H1 (cell line): Measurements from ENCODE around the gene SEC61A1.

Experiments used
- ATF3 ChIP-seq: IDR thresholded peaks from 2 replicates; pipeline ENCODE4 v1.6.1; 2011; ENCODE audit warnings: low read depth, mild to moderate bottlenecking, low read length; ENCODE audit not compliant: insufficient read depth
- CHD2 ChIP-seq: IDR thresholded peaks from 2 replicates; pipeline ENCODE4 v1.6.1; 2012; ENCODE audit warnings: low read length, improper control_type of control experiment
- EP300 ChIP-seq, 2 experiments: IDR thresholded peaks; 1 replicate in 1 of 2; 2 replicates in 1 of 2; pipeline ENCODE4 v1.6.1; 2011 to 2012; ENCODE audit warnings: low read depth in 2 of 2, low read length in 2 of 2, mild to moderate bottlenecking in 2 of 2, borderline replicate concordance in 1 of 2, inconsistent platforms in 1 of 2, moderate library complexity in 1 of 2
- EZH2 ChIP-seq: fragments of 200-600 bp; sonication (generic); IDR thresholded peaks from 2 replicates; pipeline ENCODE4 v1.7.1; 2012; ENCODE audit warnings: low read depth, mild to moderate bottlenecking, moderate library complexity, low read length, inconsistent platforms; ENCODE audit not compliant: severe bottlenecking
- MAFK ChIP-seq: IDR thresholded peaks from 2 replicates; pipeline ENCODE4 v1.6.1; 2012; ENCODE audit warnings: low read depth, mild to moderate bottlenecking, improper control_type of control experiment, low read length
- POLR2A ChIP-seq, 2 experiments: IDR thresholded peaks; 1 replicate in 1 of 2; 2 replicates in 1 of 2; pipeline ENCODE4 v1.6.1; 2011; ENCODE audit warnings: low read depth in 2 of 2, low read length in 2 of 2, mild to moderate bottlenecking in 2 of 2; ENCODE audit errors: control extremely low read depth in 1 of 2
- RAD21 ChIP-seq, 2 experiments: IDR thresholded peaks in 1 of 2; conservative IDR thresholded peaks in 1 of 2; 2 replicates each; pipeline ENCODE4 v1.6.1; 2011; ENCODE audit warnings: low read depth in 2 of 2, low read length in 2 of 2, improper control_type of control experiment in 1 of 2, inconsistent platforms in 1 of 2, mild to moderate bottlenecking in 1 of 2, moderate library complexity in 1 of 2
- TAF1 ChIP-seq: IDR thresholded peaks from 2 replicates; pipeline ENCODE4 v1.6.1; 2011; ENCODE audit warnings: mild to moderate bottlenecking, low read depth, low read length
- TCF12 ChIP-seq: IDR thresholded peaks from 2 replicates; pipeline ENCODE4 v1.6.1; 2011; ENCODE audit warnings: low read depth, mild to moderate bottlenecking, low read length
- USF2 ChIP-seq: IDR thresholded peaks from 2 replicates; pipeline ENCODE4 v1.6.1; 2011; ENCODE audit warnings: low read length, improper control_type of control experiment
- ZNF274 ChIP-seq: IDR thresholded peaks from 2 replicates; pipeline ENCODE4 v1.7.0; 2012; ENCODE audit warnings: low read length, borderline replicate concordance; ENCODE audit errors: extremely low read depth
- TF ChIP-seq, protein P1 (sequence below), 3 experiments: IDR thresholded peaks; 1 replicate in 2 of 3; 2 replicates in 1 of 3; pipeline versions ENCODE4 v1.5.1 to v1.6.1; 2011; ENCODE audit warnings: low read length in 3 of 3, mild to moderate bottlenecking in 3 of 3, inconsistent platforms in 2 of 3, low read depth in 1 of 3, moderate library complexity in 1 of 3; ENCODE audit not compliant: insufficient read depth in 1 of 3; ENCODE audit errors: control extremely low read depth in 1 of 3

DNA sequence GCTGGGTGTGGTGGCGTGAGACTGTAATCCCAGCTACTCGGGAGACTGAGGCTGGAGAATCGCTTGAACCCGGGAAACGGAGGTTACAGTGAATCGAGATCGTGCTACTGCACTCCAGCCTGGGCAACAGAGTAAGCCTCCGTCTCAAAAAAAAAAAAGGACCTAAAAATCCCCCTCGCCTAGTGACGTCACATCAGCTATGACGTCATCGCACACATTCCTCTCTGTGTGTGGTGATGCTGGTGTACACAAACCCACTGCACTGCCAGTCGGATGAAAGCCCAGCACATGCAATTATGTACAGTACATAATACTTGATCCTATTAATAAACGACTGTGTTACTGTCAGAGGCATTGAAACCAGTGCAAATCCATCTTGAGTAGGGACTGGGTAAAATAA, 40.2 kb upstream of the SEC61A1 start:
- TF ChIP-seq, protein P1, sequence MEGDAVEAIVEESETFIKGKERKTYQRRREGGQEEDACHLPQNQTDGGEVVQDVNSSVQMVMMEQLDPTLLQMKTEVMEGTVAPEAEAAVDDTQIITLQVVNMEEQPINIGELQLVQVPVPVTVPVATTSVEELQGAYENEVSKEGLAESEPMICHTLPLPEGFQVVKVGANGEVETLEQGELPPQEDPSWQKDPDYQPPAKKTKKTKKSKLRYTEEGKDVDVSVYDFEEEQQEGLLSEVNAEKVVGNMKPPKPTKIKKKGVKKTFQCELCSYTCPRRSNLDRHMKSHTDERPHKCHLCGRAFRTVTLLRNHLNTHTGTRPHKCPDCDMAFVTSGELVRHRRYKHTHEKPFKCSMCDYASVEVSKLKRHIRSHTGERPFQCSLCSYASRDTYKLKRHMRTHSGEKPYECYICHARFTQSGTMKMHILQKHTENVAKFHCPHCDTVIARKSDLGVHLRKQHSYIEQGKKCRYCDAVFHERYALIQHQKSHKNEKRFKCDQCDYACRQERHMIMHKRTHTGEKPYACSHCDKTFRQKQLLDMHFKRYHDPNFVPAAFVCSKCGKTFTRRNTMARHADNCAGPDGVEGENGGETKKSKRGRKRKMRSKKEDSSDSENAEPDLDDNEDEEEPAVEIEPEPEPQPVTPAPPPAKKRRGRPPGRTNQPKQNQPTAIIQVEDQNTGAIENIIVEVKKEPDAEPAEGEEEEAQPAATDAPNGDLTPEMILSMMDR (IDR thresholded peaks at IDR 0.05; ENCODE audit: control extremely low read depth in 1 of 3, insufficient read depth in 1 of 3, low read depth in 1 of 3, low read length in 3 of 3), result no peak
- TF ChIP-seq TCF12 (no peak), EZH2 (no peak), MAFK (no peak), POLR2A (IDR thresholded peaks at IDR 0.05; ENCODE audit: control extremely low read depth in 1 of 2, low read depth in 2 of 2, low read length in 2 of 2) (no peak), EP300 (IDR thresholded peaks at IDR 0.05; ENCODE audit: borderline replicate concordance in 1 of 2, low read depth in 2 of 2, low read length in 2 of 2) (no peak), ATF3 (no peak), TAF1 (no peak), CHD2 (no peak), USF2 (no peak), RAD21 (IDR thresholded peaks at IDR 0.05 in 1 of 2, conservative IDR thresholded peaks at IDR 0.05 in 1 of 2; ENCODE audit: low read depth in 2 of 2, low read length in 2 of 2) (no peak), ZNF274 (no peak)
